OCI-LY1 (cell line): Measurements from ENCODE around the gene NOL6.

Experiments used
- H2AFZ ChIP-seq: fragments of 200-600 bp; sonication (generic), shearing (Covaris generic); 2 replicates; pipeline ENCODE4 v1.6.0; 2014; ENCODE audit warnings: antibody characterized with exemption, mild to moderate bottlenecking, low read length
- H3F3A ChIP-seq: fragments of 200-600 bp; sonication (generic), shearing (Covaris generic); 2 replicates; pipeline ENCODE4 v1.6.0; 2014; ENCODE audit warnings: mild to moderate bottlenecking, antibody characterized with exemption, low read length, moderate library complexity; ENCODE audit not compliant: insufficient read depth
- H3K27ac ChIP-seq: fragments of 200-600 bp; sonication (generic); 2 replicates; pipeline ENCODE4 v1.5.1; 2014; ENCODE audit warnings: low read length, mixed run types, mild to moderate bottlenecking, low read depth; ENCODE audit not compliant: poor library complexity, severe bottlenecking
- H3K27me3 ChIP-seq: fragments of 200-600 bp; sonication (generic); 2 replicates; pipeline ENCODE4 v1.6.0; 2014; ENCODE audit warnings: antibody characterized with exemption, mild to moderate bottlenecking, low read length, moderate library complexity; ENCODE audit not compliant: insufficient read depth
- H3K36me3 ChIP-seq: fragments of 200-600 bp; sonication (generic); 2 replicates; pipeline ENCODE4 v1.6.1; 2014; ENCODE audit warnings: mild to moderate bottlenecking, antibody characterized with exemption, low read length, moderate library complexity, mixed read lengths; ENCODE audit not compliant: insufficient read depth
- H3K4me1 ChIP-seq: fragments of 200-600 bp; sonication (generic); 2 replicates; pipeline ENCODE4 v1.5.1; 2014; ENCODE audit warnings: mild to moderate bottlenecking, low read length, moderate library complexity; ENCODE audit not compliant: insufficient read depth, severe bottlenecking
- H3K4me2 ChIP-seq: fragments of 200-600 bp; sonication (generic), shearing (Covaris generic); 2 replicates; pipeline ENCODE4 v1.6.1; 2014; ENCODE audit warnings: low read length
- H3K4me3 ChIP-seq: fragments of 200-600 bp; sonication (generic); 2 replicates; pipeline ENCODE4 v1.5.1; 2014; ENCODE audit warnings: low read length, low read depth, mild to moderate bottlenecking, mixed read lengths; ENCODE audit not compliant: poor library complexity, severe bottlenecking
- H3K79me2 ChIP-seq: fragments of 200-600 bp; shearing (Covaris generic); 2 replicates; pipeline ENCODE4 v1.6.1; 2016; ENCODE audit warnings: mixed run types, low read length, mixed read lengths; ENCODE audit not compliant: insufficient read depth
- H3K9ac ChIP-seq: fragments of 200-600 bp; sonication (generic), shearing (Covaris generic); 2 replicates; pipeline ENCODE4 v1.6.1; 2014; ENCODE audit warnings: mild to moderate bottlenecking, low read length, mixed read lengths
- H3K9me2 ChIP-seq: fragments of 200-600 bp; sonication (generic), shearing (Covaris generic); 2 replicates; pipeline ENCODE4 v1.6.1; 2014; ENCODE audit warnings: low read depth, mild to moderate bottlenecking, low read length, mixed read lengths
- H3K9me3 ChIP-seq: fragments of 200-600 bp; shearing (Covaris generic); 2 replicates; pipeline ENCODE4 v1.6.1; 2014; ENCODE audit warnings: low read length, mixed read lengths
- H4K20me1 ChIP-seq: fragments of 200-600 bp; sonication (generic), shearing (Covaris generic); 2 replicates; pipeline ENCODE4 v1.6.0; 2016; ENCODE audit warnings: mild to moderate bottlenecking, low read length; ENCODE audit not compliant: insufficient read depth
- EZH2 ChIP-seq: fragments of 200-600 bp; sonication (generic), shearing (Covaris generic); IDR thresholded peaks from 2 replicates; pipeline ENCODE4 v1.8.0; 2017; ENCODE audit warnings: borderline replicate concordance, mixed run types, mild to moderate bottlenecking, antibody characterized with exemption, low read length, moderate library complexity, mixed read lengths
- TF ChIP-seq, protein P1 (sequence below): fragments of 200-600 bp; sonication (generic), shearing (Covaris generic); IDR thresholded peaks from 2 replicates; pipeline ENCODE4 v1.5.1; 2017; ENCODE audit warnings: mild to moderate bottlenecking, antibody characterized with exemption, low read length, moderate library complexity, mixed read lengths

Gene NOL6

DNA sequence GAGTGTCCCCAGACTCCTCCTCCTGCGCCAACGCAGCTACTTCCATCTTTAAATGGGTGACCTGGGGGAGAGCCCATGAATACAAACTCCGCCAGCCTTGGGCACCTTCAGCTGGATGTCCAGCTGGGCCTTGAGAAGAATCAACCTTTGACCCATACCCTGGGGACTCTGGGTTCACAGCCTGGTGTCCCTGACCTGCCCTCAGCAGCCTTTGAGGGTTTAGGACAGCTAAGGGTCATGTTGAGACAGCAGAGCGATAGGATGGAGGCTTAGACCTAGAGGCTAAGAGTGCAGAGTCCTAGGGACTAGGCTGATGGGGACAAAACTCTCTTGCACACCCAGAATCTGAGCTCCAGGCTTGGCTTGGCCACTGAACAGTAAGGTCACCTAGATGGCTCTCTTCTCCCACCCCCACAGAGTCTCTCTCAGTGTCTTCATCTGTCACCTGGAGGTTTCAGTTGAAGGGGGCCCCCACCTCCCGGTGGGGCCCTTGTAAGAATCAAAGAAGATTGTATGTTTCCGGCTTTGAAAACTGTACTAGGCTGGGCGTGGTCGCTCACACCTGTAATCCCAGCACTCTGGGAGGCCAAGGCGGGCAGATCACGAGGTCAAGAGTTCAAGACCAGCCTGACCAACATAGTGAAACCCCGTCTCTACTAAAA is 19.6 kb downstream of the NOL6 start:
- Histone ChIP-seq H3K4me1 (peaks cover 34% of the 10 kb centered on the region), H3K27me3 (no peaks in the 10 kb centered on the region), H3K36me3 (no peaks in the 10 kb centered on the region), H3K4me3 (no peak overlapping the region), H3F3A (no peaks in the 10 kb centered on the region), H3K9ac (no peak overlapping the region), H3K4me2 (no peak overlapping the region), H3K9me3 (no peaks in the 10 kb centered on the region), H3K9me2 (no peaks in the 10 kb centered on the region), H3K79me2 (no peaks in the 10 kb centered on the region), H4K20me1 (no peaks in the 10 kb centered on the region), H2AFZ (no peak overlapping the region), H3K27ac (peak overlapping the region; percentile 68)
- TF ChIP-seq, protein P1, sequence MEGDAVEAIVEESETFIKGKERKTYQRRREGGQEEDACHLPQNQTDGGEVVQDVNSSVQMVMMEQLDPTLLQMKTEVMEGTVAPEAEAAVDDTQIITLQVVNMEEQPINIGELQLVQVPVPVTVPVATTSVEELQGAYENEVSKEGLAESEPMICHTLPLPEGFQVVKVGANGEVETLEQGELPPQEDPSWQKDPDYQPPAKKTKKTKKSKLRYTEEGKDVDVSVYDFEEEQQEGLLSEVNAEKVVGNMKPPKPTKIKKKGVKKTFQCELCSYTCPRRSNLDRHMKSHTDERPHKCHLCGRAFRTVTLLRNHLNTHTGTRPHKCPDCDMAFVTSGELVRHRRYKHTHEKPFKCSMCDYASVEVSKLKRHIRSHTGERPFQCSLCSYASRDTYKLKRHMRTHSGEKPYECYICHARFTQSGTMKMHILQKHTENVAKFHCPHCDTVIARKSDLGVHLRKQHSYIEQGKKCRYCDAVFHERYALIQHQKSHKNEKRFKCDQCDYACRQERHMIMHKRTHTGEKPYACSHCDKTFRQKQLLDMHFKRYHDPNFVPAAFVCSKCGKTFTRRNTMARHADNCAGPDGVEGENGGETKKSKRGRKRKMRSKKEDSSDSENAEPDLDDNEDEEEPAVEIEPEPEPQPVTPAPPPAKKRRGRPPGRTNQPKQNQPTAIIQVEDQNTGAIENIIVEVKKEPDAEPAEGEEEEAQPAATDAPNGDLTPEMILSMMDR: no peak

DNA sequence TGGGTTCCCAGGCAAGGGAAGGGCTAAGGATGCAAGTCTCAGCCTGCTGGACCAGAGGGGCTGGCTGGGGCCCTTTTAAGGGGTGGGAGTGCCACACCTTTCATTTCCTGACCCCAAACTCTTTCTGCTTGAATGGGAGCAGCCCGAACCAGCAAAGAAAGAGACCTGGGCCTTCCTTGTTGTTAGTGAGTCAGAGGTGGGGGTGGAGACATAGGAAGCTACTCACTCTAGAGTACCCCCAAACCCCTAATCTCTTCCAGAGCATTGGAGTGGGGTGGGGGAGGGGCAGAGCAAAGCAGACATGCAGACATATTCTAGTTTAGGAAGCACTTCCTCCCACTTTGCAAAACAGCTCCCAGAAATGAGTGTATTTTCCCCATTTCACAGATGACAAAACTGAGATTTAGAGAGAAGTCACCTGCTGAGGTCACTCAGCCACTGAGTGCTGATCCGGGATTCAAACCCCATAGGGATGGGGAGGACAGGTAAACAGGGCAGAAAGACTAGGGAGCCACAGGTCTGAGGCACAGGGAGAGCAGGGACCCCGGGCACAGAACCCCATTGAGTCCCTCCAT is 20.4 kb downstream of the NOL6 start:
- H3F3A ChIP-seq: no peaks in the 10 kb centered on the region
- peak overlapping the region; percentile 68 for H3K27ac ChIP-seq
- no peaks in the 10 kb centered on the region for H3K9me3 ChIP-seq
- H3K79me2 ChIP-seq: no peaks in the 10 kb centered on the region
- no peak for TF ChIP-seq EZH2
- no peaks in the 10 kb centered on the region for H3K36me3 ChIP-seq
- no peak overlapping the region; the same call in 1 of the 2 replicates for H3K4me2 ChIP-seq
- no peaks in the 10 kb centered on the region for H4K20me1 ChIP-seq
- H3K4me3 ChIP-seq: no peak overlapping the region
- no peak overlapping the region for H3K9ac ChIP-seq
- no peaks in the 10 kb centered on the region for H3K9me2 ChIP-seq
- H2AFZ ChIP-seq: no peak overlapping the region
- no peaks in the 10 kb centered on the region for H3K27me3 ChIP-seq
- H3K4me1 ChIP-seq: peaks cover 27% of the 10 kb centered on the region

DNA sequence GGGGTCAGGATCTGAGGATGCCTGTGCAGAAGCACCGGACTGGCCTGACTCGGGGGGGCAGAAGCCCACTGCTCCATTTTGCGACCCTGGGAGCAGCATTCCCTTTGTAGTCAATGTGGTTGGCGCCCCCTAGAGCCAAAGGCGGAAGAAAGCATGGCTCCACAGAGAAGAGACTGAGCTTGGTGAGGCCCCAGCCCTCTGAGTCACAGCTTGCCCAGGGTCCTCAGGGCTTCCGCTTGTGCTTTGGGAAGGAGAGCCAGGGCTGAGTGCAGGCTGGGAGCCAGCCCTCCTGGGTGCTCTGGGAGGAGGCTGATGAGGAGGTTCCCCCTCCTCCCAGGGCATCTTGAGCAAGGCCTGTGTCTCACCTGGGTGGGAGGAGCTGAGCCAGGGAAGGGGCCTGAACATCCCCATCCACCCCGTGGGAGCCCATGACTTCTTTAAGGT is 20.9 kb downstream of the NOL6 start:
- H3K9me3 ChIP-seq: no peaks in the 10 kb centered on the region
- H3K27ac ChIP-seq: peak overlapping the region; percentile 68
- H3F3A ChIP-seq: no peaks in the 10 kb centered on the region
- H2AFZ ChIP-seq: no peak overlapping the region
- no peaks in the 10 kb centered on the region for H3K27me3 ChIP-seq
- no peak overlapping the region for H3K4me3 ChIP-seq
- no peaks in the 10 kb centered on the region for H3K36me3 ChIP-seq
- no peak overlapping the region for H3K9ac ChIP-seq
- no peaks in the 10 kb centered on the region for H4K20me1 ChIP-seq
- peaks cover 28% of the 10 kb centered on the region for H3K4me1 ChIP-seq
- TF ChIP-seq, protein P1: peak; percentile 98
- no peak for TF ChIP-seq EZH2
- H3K4me2 ChIP-seq: no peak overlapping the region; the same call in 1 of the 2 replicates
- H3K79me2 ChIP-seq: no peaks in the 10 kb centered on the region
- no peaks in the 10 kb centered on the region for H3K9me2 ChIP-seq
